Gastroesophageal sphincter (tissue), 3 donors: ENCODE data around the gene CNTNAP2.

Experiments used
- EP300 ChIP-seq: sonication (generic); formaldehyde crosslinking; IDR thresholded peaks from one replicate; pipeline ENCODE4 v1.6.1; 2017; ENCODE audit warnings: antibody characterized with exemption, mild to moderate bottlenecking
- POLR2A ChIP-seq, 2 donors: fragments of 450-650 bp; IDR thresholded peaks; one replicate each; pipeline ENCODE4 v1.6.1; 2017; ENCODE audit warnings: antibody characterized with exemption in 2 of 2, mild to moderate bottlenecking in 2 of 2, moderate library complexity in 1 of 2
- POLR2AphosphoS5 ChIP-seq: sonication (generic); formaldehyde crosslinking; IDR thresholded peaks from one replicate; pipeline ENCODE4 v1.6.1; 2017; ENCODE audit warnings: antibody characterized with exemption
- TF ChIP-seq, protein P1 (sequence below), 4 experiments: fragments of 200-600 bp in 2 of 4; fragments of 450-650 bp in 2 of 4; sonication (generic) in 1 of 4; IDR thresholded peaks; one replicate each; pipeline ENCODE4 v1.5.1; 2017 to 2019; ENCODE audit warnings: antibody characterized with exemption in 4 of 4, mild to moderate bottlenecking in 2 of 4, moderate library complexity in 2 of 4

DNA sequence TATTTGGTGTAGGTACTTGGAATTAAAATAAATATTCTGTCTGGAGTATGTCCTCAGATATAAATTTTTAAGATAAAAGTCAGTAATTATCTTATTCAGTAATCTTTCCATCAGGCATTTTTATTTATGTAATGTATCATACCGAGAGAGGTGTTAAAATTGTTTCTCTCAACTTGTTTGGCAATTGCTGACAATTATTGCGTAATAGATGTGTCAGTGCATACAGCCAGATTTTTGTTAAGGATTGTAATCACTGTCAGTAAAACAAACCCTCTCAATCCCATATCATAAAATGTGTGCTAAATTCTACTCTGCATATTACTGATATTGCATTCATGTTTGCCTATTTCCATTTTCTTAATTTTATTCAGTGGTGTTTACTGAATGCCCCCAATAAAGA is 69.2 kb downstream of the CNTNAP2 start:
- no peak for TF ChIP-seq POLR2A (IDR thresholded peaks at IDR 0.05)
- no peak for TF ChIP-seq EP300
- TF ChIP-seq, protein P1, sequence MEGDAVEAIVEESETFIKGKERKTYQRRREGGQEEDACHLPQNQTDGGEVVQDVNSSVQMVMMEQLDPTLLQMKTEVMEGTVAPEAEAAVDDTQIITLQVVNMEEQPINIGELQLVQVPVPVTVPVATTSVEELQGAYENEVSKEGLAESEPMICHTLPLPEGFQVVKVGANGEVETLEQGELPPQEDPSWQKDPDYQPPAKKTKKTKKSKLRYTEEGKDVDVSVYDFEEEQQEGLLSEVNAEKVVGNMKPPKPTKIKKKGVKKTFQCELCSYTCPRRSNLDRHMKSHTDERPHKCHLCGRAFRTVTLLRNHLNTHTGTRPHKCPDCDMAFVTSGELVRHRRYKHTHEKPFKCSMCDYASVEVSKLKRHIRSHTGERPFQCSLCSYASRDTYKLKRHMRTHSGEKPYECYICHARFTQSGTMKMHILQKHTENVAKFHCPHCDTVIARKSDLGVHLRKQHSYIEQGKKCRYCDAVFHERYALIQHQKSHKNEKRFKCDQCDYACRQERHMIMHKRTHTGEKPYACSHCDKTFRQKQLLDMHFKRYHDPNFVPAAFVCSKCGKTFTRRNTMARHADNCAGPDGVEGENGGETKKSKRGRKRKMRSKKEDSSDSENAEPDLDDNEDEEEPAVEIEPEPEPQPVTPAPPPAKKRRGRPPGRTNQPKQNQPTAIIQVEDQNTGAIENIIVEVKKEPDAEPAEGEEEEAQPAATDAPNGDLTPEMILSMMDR (IDR thresholded peaks at IDR 0.05) = no peak
- no peak for TF ChIP-seq POLR2AphosphoS5
